Upper lobe of left lung (tissue), 6 donors: ENCODE measurements around the gene TUBB4B. TPM values are rescaled to one million over a fixed set of nuclear protein-coding genes. Genes with fewer than 3 reads are reported as not detected.
A peak's percentile ranks its signal among the peaks of the same experiment; 100 is the strongest.
"Not testable (repeated sequence)": the region's sequence is repeated elsewhere in the genome, so short reads cannot be mapped to it uniquely, and the experiment has no call there.

Experiments used
- ATAC-seq, 2 donors: fragments of 200-7000 bp; cut with Tn5 transposase; one replicate each; pipeline ENCODE4 v1.9.1; 2022; ENCODE audit warnings: mild to moderate bottlenecking in 2 of 2, moderate library complexity in 2 of 2; ENCODE audit not compliant: low FRiP score in 2 of 2
- DNase-seq, 2 donors: peaks; one replicate each; pipeline ENCODE4 v3.0.0-alpha.2; 2019 to 2020
- H3K27ac ChIP-seq, 4 donors: fragments of 200-600 bp; sonication (generic); one replicate each; pipeline ENCODE4 v1.5.1; 2016 to 2019
- H3K27me3 ChIP-seq, 4 donors: fragments of 200-600 bp; sonication (generic); one replicate each; pipeline ENCODE4 v1.5.1; 2017 to 2019
- H3K36me3 ChIP-seq, 4 donors: fragments of 200-600 bp; sonication (generic); one replicate each; pipeline ENCODE4 v1.5.1; 2016 to 2019
- H3K4me1 ChIP-seq, 4 donors: fragments of 200-600 bp; sonication (generic); one replicate each; pipeline ENCODE4 v1.5.1; 2018 to 2019
- H3K4me3 ChIP-seq, 4 donors: fragments of 200-600 bp; sonication (generic); one replicate each; pipeline ENCODE4 v1.5.1; 2017 to 2019; ENCODE audit warnings: mild to moderate bottlenecking in 2 of 4, moderate library complexity in 1 of 4
- H3K9me3 ChIP-seq, 4 donors: fragments of 200-600 bp; sonication (generic); one replicate each; pipeline ENCODE4 v1.5.1; 2018 to 2019
- CTCF ChIP-seq, 6 experiments: fragments of 450-650 bp in 4 of 6; fragments of 200-600 bp in 2 of 6; sonication (generic) in 2 of 6; IDR thresholded peaks; one replicate each; pipeline ENCODE4 v1.5.1; 2016 to 2019; ENCODE audit warnings: antibody characterized with exemption in 6 of 6
- EP300 ChIP-seq, 4 donors: sonication (generic); formaldehyde crosslinking; IDR thresholded peaks; one replicate each; pipeline ENCODE4 v1.5.1; 2017; ENCODE audit warnings: antibody characterized with exemption in 4 of 4, control low read depth in 2 of 4
- POLR2A ChIP-seq, 4 donors: fragments of 450-650 bp; IDR thresholded peaks; one replicate each; pipeline ENCODE4 v1.5.1; 2016 to 2017; ENCODE audit warnings: antibody characterized with exemption in 4 of 4, mild to moderate bottlenecking in 2 of 4
- POLR2AphosphoS5 ChIP-seq, 2 donors: sonication (generic); formaldehyde crosslinking; IDR thresholded peaks; one replicate each; pipeline ENCODE4 v1.5.1; 2017; ENCODE audit warnings: antibody characterized with exemption in 2 of 2
- WGBS, 2 donors: methylation state at CpG; one replicate each; pipeline ENCODE4 v1.1.5; 2017 to 2018; 5-methylcytosine and 5-hydroxymethylcytosine counted together
- total RNA-seq, 6 donors: library from RNA; depleted of rRNA in 4 of 6; stranded (reverse); fragments of >200 nt in 4 of 6; gene quantifications; one replicate each; pipeline versions ENCODE4 v1.1.0 to v1.2.1, GENCODE V29; 2016 to 2021
- donor health status: DM: no; HTN: no; CAD: no; lungs with moderate emphysema.
- donor health status: DM: no; HTN: yes; CAD: no; lungs with severe emphysema.

TUBB4B gene
- total RNA-seq, 6 donors from 2014 or later = 120 to 539 (median 227) TPM

- no peaks in the 10 kb centered on the region for H3K9me3 ChIP-seq
- H3K4me1 ChIP-seq = peaks cover 38 to 82% (median 49%) of the 10 kb centered on the region in 4 donors
- DNase-seq = peak; percentile 81 to 96
- H3K27me3 ChIP-seq = no peaks in the 10 kb centered on the region
- H3K4me3 ChIP-seq = peak overlapping the region; percentile 60 to 89 (median 80)
- TF ChIP-seq EP300 (IDR thresholded peaks at IDR 0.05) = no peak
- peak in 3 of 6 experiments; percentile 19 to 34 (median 22) for TF ChIP-seq CTCF (IDR thresholded peaks at IDR 0.05)
- TF ChIP-seq POLR2A (IDR thresholded peaks at IDR 0.05) = peak in 2 of 4 donors; percentile 27 to 49
- peak; percentile 18 to 31 for TF ChIP-seq POLR2AphosphoS5 (IDR thresholded peaks at IDR 0.05)
- peaks cover 9 to 23% (median 18%) of the 10 kb centered on the region in 4 donors for H3K36me3 ChIP-seq
- ATAC-seq = peak; percentile 67 to 77
- 1% methylated on average over 19 to 31 of the region's 58 CpGs for WGBS, 2 donors
- peak overlapping the region; percentile 92 to 97 (median 96) for H3K27ac ChIP-seq
Measured at GRCh38 chr9:137240318-137240840, 708 bp upstream of the TUBB4B start.

GRCh38 chr9:137241490-137242268, 592 bp downstream of the TUBB4B start:
- WGBS, 2 donors = 4 to 9% methylated on average over 15 to 25 of the region's 83 CpGs
- peak; percentile 67 to 94 for DNase-seq
- TF ChIP-seq CTCF (IDR thresholded peaks at IDR 0.05) (peak in 1 of 6 experiments; percentile 3), EP300 (IDR thresholded peaks at IDR 0.05) (no peak), POLR2AphosphoS5 (IDR thresholded peaks at IDR 0.05) (no peak), POLR2A (IDR thresholded peaks at IDR 0.05) (no peak)

GRCh38 chr9:137242269-137243203, 1.4 kb downstream of the TUBB4B start:
- peak overlapping the region; percentile 83 to 99 (median 93) for H3K27ac ChIP-seq
- no peaks in the 10 kb centered on the region for H3K27me3 ChIP-seq
- H3K36me3 ChIP-seq = peaks cover 9 to 23% (median 18%) of the 10 kb centered on the region in 4 donors
- H3K4me1 ChIP-seq = peaks cover 24 to 64% (median 36%) of the 10 kb centered on the region in 4 donors
- TF ChIP-seq CTCF (IDR thresholded peaks at IDR 0.05) (no peak), POLR2AphosphoS5 (IDR thresholded peaks at IDR 0.05) (peak in 1 of 2 donors; percentile 4)
- peak in 1 of 2 donors; percentile 84 for DNase-seq
- H3K4me3 ChIP-seq = peak overlapping the region; percentile 78 to 95 (median 89)
- H3K9me3 ChIP-seq = no peaks in the 10 kb centered on the region
- 80 to 86% methylated on average over 27 to 36 of the region's 36 CpGs for WGBS, 2 donors
- no peak for ATAC-seq

More at GRCh38 chr9:137241490-137242268, 592 bp downstream of the TUBB4B start:
- peak overlapping the region; percentile 83 to 99 (median 93) for H3K27ac ChIP-seq
- H3K4me1 ChIP-seq = peaks cover 28 to 69% (median 38%) of the 10 kb centered on the region in 4 donors
- no peaks in the 10 kb centered on the region for H3K27me3 ChIP-seq
- peak overlapping the region; percentile 78 to 95 (median 89) for H3K4me3 ChIP-seq
- peaks cover 9 to 23% (median 18%) of the 10 kb centered on the region in 4 donors for H3K36me3 ChIP-seq
- peak in 1 of 2 donors; percentile 31 for ATAC-seq
- no peaks in the 10 kb centered on the region for H3K9me3 ChIP-seq

GRCh38 chr9:137243266-137243625, 2.2 kb downstream of the TUBB4B start:
- peaks cover 9 to 23% (median 18%) of the 10 kb centered on the region in 4 donors for H3K36me3 ChIP-seq
- WGBS, 2 donors = 90 to 95% methylated on average over 16 to 18 of the region's 18 CpGs
- ATAC-seq, H3K9me3 ChIP-seq, DNase-seq, H3K27me3 ChIP-seq: not testable (repeated sequence)
- peaks cover 24 to 65% (median 36%) of the 10 kb centered on the region in 4 donors for H3K4me1 ChIP-seq
- H3K4me3 ChIP-seq = peak overlapping the region in 1 of 4 donors; percentile 95
- peak overlapping the region in 1 of 4 donors; percentile 28 for H3K27ac ChIP-seq
